TTC549 (cell line): Measurements from ENCODE around the gene OOSP2.

Experiments used
- FAIRE-seq: peaks from 2 replicates; lab custom pipeline; 2012; peaks lifted over from hg19 to GRCh38; lab: Jason Lieb, UNC

Gene OOSP2

GRCh38 chr11:60080535-60080934, 40.3 kb downstream of the OOSP2 start:
- no peak for FAIRE-seq

DNA sequence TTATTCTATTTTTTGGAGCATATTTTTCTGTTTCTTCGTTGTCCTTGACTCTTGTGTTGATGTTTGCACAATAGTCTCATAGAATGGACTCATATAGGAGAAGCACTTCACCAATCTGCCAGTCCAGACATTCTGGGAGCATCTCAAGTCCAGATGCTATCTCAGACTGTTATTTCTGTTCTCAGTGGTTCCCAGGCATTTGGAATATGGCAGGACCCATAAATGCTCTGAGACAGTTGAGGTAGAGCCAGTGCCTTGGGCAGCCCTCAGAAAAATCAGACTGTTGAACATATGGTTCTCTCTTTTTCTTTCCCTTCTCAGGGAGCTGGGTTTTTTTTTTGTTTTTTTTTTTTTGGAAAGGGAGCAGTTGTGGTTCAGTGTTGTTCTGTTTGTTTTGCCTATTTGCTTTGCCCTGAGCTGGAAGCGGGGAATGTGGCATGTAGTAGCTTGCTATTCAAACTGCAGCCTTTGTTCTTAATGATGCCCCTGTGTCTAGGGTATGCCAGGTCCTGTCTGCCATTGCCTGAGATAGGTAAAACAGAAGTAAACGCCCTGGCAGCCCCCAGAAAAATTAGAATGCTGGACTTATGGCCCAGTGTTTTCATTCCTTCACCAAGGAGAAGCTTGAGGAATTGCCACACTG, 44.5 kb downstream of the OOSP2 start:
- FAIRE-seq, result no peak

DNA sequence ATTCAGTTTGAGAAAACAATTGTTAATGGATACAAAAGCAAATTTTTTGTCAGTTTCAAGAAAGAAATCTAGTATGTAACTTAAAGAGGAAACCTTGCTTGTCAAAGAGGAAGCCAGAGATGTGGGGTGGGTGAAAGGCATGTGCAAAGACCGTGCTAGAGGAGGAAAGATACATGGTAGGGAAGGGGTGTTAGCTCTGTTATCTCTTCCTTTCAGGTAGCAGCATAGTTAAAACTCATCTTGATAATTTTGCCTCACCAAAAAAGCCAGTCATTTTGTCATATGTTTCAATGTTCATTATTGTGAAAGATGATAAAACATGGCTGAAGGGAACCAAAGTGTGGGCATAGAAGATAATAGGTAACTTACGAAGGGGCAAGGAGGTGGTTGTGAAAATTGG, 45.7 kb downstream of the OOSP2 start:
- no peak for FAIRE-seq

DNA sequence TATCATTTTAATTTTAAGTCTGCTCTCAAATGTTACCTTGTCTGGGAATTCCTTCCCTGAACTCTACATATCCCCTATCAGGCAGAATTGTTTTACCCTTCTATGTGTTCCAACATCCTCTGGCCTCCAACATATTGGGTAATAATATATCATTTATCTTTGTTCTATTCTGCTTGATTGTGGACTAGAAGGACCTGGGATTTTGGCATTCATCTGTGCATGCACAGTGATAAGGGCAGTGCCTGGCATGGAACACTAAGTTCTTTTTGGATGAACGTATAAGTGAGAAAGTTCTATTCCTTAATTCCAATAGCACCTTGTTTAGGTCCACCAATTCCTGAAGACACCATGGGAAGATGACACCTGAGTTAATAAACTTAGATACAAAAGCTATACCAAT, 47.0 kb downstream of the OOSP2 start:
- FAIRE-seq, result no peak

DNA sequence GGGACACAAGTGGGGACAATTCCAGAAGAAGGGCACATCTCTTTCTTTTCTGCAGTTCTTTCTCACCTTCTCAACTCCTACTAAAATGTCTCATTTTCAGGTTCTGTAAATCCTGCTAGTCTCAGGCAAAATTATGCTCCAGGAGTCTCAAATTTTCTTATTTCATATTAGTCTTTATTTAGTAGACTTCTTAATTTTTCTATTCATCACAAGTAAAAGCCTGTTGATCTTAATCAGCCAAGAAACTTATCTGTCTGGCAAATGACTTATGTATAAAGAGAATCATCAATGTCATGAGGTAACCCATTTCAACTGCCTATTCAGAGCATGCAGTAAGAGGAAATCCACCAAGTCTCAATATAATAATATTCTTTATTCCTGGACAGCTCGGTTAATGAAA, 48.2 kb downstream of the OOSP2 start, which contains the start of gene MS4A2:
Gene MS4A2, plus strand, starts transcription at position 301 of the 400 bp plus-strand sequence. CDS start 102 bp downstream, outside the sequence.
- no peak for FAIRE-seq

DNA sequence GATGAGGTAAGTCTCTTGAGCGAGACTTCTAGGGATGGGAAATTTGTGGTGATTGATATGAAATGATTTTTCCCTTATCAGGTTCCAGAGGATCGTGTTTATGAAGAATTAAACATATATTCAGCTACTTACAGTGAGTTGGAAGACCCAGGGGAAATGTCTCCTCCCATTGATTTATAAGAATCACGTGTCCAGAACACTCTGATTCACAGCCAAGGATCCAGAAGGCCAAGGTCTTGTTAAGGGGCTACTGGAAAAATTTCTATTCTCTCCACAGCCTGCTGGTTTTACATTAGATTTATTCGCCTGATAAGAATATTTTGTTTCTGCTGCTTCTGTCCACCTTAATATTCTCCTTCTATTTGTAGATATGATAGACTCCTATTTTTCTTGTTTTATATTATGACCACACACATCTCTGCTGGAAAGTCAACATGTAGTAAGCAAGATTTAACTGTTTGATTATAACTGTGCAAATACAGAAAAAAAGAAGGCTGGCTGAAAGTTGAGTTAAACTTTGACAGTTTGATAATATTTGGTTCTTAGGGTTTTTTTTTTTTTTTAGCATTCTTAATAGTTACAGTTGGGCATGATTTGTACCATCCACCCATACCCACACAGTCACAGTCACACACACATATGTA, 55.4 kb downstream of the OOSP2 start:
- FAIRE-seq, result no peak

- no peak for FAIRE-seq
Observed at GRCh38 chr11:60097189-60097588, 57.0 kb downstream of the OOSP2 start.
